GM19397 (cell line): ENCODE data around the gene SNX6.
A peak's percentile ranks its signal among the peaks of the same experiment; 100 is the strongest.
"Not testable (repeated sequence)": the region's sequence is repeated elsewhere in the genome, so short reads cannot be mapped to it uniquely, and the experiment has no call there.

Experiments
- ATAC-seq: cut with Tn5 transposase; IDR thresholded peaks from one replicate; pipeline ENCODE4 v1.9.1; 2021; ENCODE audit warnings: mild to moderate bottlenecking, moderate library complexity; ENCODE audit not compliant: unreplicated experiment

Gene SNX6

DNA sequence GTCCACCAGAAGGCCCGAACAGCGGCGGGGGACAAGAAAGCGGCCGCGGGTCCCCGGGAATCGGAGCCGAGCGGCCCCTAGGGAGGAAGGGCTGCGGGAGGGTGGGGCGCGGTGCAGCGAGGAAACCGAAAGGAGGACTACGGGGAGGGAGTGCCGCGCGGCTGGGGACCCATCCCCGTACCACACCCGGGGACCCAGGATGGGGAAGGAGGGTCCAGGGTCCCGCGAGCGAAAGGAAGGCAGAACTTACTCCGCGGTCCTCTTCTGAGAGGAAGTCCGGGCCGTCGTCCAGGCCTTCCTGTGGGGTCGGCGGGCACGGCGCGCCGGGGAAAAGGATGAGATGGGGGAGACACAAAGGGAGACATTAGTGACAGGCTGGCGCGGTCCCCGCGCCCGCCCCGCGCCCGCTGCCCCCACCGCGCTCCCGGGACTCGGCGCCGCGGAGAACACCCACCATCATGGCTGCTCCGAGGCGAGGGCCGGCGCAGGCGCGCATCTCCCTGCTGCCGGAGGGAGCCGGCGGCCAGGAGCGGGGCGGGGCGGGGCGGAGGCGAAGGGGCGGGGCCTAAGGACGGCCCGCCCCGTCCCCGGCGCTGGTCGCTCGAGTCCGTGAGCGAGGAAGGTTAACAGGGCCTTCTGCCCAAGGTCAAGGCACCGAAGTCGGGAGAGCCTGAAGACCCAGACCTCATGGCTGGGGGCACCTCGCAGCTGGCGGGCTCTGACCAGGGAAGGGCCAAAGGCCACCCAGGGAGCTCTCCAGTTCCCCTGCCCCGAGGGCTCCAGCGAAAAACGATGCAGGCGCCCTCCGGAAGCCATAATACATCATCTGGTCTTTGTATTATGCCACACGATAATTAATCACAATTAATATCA, at the start of gene SNX6:
TSS of gene SNX6 (minus strand) at position 492 of the 873 bp plus-strand sequence. CDS start at position 460, 32 bp downstream.
- peak; percentile 96 for ATAC-seq

DNA sequence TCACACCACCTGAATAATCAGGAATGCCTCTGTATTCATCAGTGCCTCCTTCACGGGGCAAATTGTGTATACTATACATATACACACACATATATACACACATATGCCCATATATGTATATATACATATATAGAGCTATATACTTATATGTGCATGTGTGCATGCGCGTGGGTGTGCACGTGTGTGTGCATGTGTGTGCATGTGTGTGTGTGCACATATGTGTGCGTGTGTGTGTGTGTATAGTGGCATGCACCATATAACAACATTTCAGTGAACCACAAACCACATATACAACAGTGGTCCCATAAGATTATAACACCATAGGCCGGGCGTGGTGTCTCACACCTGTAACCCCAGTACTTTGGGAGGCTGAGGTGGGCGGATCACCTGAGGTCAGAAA, 48.8 kb upstream of the SNX6 start:
- no peak for ATAC-seq

DNA sequence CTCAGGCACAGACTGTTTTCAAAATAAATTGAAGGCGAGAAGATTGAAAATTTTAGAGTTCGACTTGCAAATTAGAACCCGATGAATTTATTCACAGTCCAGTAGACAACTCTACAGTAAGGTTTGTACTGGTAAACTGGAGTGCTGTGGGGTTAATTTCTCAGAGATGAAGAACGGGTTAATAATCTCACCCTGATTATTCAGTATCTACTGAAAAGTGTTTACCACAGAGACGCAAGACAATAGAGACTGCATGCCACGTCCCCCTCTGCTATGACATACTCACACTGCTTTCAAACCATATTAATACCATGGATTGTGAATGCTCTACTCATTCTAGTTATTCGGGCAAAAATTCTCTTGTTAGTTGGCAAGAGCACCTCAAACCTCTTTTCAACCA, 48.4 kb upstream of the SNX6 start:
- ATAC-seq = no peak

GRCh38 chr14:34676516-34677211, 46.7 kb upstream of the SNX6 start:
- no peak for ATAC-seq

GRCh38 chr14:34673702-34674101, 43.8 kb upstream of the SNX6 start:
- no peak for ATAC-seq

DNA sequence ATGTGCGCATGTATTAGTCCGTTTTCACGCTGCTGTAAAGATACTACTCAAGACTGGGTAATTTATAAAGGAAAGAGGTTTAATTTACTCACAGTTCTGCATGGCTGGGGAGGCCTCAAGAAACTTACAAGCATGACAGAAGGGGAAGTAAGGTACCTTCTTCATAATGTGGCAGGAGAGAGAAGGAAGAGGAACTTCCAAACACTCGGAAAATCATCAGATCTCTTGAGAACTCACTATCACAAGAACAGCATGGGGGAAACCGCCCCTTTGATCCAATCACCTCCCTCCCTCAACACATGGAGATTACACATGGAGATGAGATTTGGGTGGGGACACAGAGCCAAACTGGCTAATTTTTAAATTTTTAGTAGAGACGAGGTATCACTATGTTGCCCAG, 41.8 kb upstream of the SNX6 start:
- ATAC-seq = no peak

DNA sequence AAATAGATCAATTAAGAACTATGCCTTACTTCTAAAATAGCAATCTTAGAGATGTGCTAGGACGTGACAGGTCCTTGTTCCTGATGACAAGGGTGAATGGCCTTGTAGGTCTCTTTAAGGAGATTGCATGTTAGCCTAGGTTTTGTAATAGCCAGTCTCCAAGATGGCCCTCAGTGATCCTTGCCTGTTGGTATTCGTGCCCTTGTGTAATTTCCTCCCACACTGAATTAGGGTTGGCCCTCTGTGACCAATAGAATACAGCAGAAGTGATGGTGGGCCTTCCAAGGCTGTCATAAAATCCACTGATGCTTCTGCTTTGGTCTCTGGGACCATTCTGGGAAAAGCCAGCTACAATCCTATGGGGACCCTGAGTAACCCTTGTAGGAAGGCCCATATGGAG, 38.2 kb upstream of the SNX6 start:
- ATAC-seq = no peak

GRCh38 chr14:34667007-34667406, 37.1 kb upstream of the SNX6 start:
- no peak for ATAC-seq

- no peak for ATAC-seq
These were observed 36.0 kb upstream of the SNX6 start for GRCh38 chr14:34665785-34666435.

DNA sequence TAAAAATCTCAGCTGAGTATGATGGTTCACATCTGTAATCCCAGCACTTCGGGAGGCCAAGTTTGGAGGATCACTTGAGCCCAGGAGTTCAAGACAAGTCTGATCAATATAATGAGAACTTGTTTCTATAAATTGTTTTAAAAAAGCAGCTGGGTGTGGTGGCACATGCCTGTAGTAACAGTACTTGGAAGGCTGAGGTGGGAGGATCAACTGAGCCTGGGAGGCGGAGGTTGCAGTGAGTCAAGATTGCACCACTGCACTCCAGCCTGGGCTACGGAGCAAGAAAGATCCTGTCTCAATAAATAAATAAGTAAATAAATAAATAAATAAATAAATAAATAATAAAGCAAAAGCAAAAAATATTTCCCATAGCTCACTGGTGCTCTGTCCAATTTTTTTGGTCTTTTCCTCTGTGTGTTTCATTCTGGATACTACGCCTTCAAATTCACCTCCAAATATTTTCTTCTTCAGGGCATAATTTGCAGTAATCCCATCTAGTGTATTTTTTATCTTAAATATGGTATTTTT, 32.7 kb upstream of the SNX6 start:
- ATAC-seq = no peak

- ATAC-seq = no peak
These were observed 30.8 kb upstream of the SNX6 start for GRCh38 chr14:34660796-34661195.

DNA sequence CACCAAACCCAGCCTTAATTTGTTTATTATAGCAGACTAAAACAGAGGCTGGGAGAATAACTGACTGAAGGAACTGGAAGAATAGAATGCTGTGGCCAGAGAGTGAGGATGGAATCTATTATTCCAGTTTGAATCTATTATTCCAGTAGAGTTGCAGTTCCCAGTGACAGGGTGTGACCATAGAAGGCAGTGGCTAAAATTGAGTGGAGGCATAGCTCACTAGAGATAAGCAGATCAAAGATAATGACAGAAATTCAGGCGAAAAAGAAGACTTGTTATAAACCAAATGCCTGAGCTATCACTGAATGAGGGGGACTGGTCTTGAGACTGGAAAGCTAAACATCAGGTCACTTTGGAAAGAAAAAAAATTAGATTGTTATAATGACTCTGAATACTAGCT, 26.0 kb upstream of the SNX6 start:
- ATAC-seq = no peak

GRCh38 chr14:34653073-34653472, 23.1 kb upstream of the SNX6 start:
- ATAC-seq = not testable (repeated sequence)

- ATAC-seq = not testable (repeated sequence)
These were observed 22.4 kb upstream of the SNX6 start for GRCh38 chr14:34652348-34652747.

GRCh38 chr14:34650786-34651584, 21.0 kb upstream of the SNX6 start:
- no peak for ATAC-seq

GRCh38 chr14:34650006-34650405, 20.1 kb upstream of the SNX6 start:
- not testable (repeated sequence) for ATAC-seq

GRCh38 chr14:34649344-34649743, 19.4 kb upstream of the SNX6 start:
- ATAC-seq = no peak

DNA sequence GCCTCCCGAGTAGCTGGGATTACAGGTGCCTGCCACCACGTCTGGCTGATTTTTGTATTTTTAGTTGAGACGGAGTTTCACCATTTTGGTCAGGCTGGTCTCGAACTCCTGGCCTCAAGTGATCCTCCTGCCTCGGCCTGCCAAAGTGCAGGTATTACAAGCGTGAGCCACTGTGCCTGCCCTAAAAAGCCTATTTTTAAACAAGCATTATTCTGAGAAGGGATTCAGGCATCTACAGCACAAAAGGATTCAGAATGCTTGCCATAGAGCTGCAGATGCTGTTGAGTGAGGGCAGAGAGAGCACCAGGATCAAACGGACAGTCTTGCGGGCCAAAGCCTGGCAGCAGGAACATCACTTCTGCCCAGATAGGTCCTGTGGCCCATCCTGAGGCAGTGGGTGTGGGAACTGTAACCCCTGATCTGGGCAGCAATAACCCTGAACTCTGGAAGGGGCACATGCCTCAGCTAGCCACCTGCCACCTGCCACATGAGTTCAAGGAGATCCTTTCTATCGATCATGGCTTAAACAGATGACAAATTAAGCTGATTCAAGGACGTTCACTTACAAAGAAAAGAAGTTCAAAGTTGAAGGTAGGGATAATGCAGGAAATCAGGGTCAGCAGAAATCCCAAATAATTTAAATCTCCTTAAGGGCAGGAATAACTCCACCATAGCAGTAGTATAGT, 16.8 kb upstream of the SNX6 start:
- no peak for ATAC-seq

DNA sequence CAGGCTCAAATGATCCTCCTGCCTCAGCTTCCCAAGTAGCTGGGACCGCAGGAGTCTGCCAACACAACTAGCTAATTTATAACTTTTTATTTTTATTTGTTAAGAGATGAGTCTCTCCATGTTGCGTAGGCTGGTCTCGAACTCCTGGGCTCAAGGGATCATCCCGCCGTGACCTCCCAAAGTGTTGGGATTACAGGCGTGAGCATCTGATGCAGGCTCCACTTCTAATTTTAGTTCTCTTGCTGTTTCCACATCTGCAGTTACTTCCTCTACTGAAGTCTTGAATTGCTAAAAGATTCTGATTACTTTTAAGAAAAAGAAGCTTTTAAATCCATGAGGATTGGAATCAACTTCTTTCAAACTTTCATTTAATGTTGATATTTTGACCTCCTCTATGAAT, 13.4 kb upstream of the SNX6 start:
- ATAC-seq = no peak

GRCh38 chr14:34642595-34642994, 12.6 kb upstream of the SNX6 start:
- ATAC-seq = no peak
